Measurements from ENCODE around the gene RAG1. TPM values are rescaled to one million over a fixed set of nuclear protein-coding genes. Genes with fewer than 3 reads are reported as not detected.

Gene RAG1
- 0.14 and 0.15 TPM in 2 replicates for total RNA-seq (2016; rRNA removed; fragmentation: Illumina TruSeq; extraction: Trizol)
- total RNA-seq (2016; cell fraction: cytosol; rRNA removed; fragmentation: Illumina TruSeq; extraction: Trizol; ENCODE audit: low read depth): not detected in 2 replicates
- total RNA-seq (2016; cell fraction: insoluble cytoplasmic fraction; rRNA removed; fragmentation: Illumina TruSeq; extraction: Trizol): 0.02 and 0.10 TPM in 2 replicates
- 0.22 TPM in 1 of 2 replicates, not detected in the other for total RNA-seq (2016; cell fraction: membrane; rRNA removed; fragmentation: Illumina TruSeq; extraction: Trizol)
- total RNA-seq (2016; cell fraction: nucleus; rRNA removed; fragmentation: Illumina TruSeq; extraction: Trizol): 0.06 TPM in 1 of 2 replicates, not detected in the other
- polyA plus RNA-seq (2011; rRNA removed): 0.01 and 0.11 TPM in 2 replicates
- 0.01 and 0.04 TPM in 2 replicates for polyA plus RNA-seq (2011; cell fraction: cytosol; rRNA removed)
- 0.05 and 0.06 TPM in 2 replicates for polyA plus RNA-seq (2011; cell fraction: nucleus; rRNA removed)
- 0.19 and 0.23 TPM in 2 replicates for polyA plus RNA-seq (2012)
- polyA plus RNA-seq (2016; cell fraction: cytosol; fragmentation: Illumina TruSeq; extraction: Trizol; ENCODE audit: low read depth): not detected in 2 replicates
- polyA plus RNA-seq (2016; cell fraction: insoluble cytoplasmic fraction; fragmentation: Illumina TruSeq; extraction: Trizol; ENCODE audit: low read depth): 0.24 and 0.28 TPM in 2 replicates
- polyA plus RNA-seq (2016; cell fraction: membrane; fragmentation: Illumina TruSeq; extraction: Trizol; ENCODE audit: low read depth): 0.02 TPM in 1 of 2 replicates, not detected in the other
- polyA plus RNA-seq (2016; cell fraction: nucleus; fragmentation: Illumina TruSeq; extraction: Trizol; ENCODE audit: insufficient read depth, low read depth): 0.11 TPM in 1 of 2 replicates, not detected in the other
- 0.02 TPM in 1 of 2 replicates, not detected in the other for polyA minus RNA-seq (2011; rRNA and poly(A)+ RNA removed; ENCODE audit: low replicate concordance)
- polyA minus RNA-seq (2011; cell fraction: cytosol; rRNA and poly(A)+ RNA removed): not detected in 2 replicates
- polyA minus RNA-seq (2011; cell fraction: nucleus; rRNA and poly(A)+ RNA removed): 0.90 TPM in 1 of 2 replicates, not detected in the other
- Bru-seq, nascent RNA: percentile 11 among the genes with signal in this experiment
- percentile 20 among the genes with signal in this experiment for BruChase-seq, experiment 1, labeled RNA remaining after a 6-hour chase
- percentile 20 among the genes with signal in this experiment for BruChase-seq, experiment 2, labeled RNA remaining after a 2-hour chase
- long read RNA-seq, experiment 1: 0 reads
- long read RNA-seq, experiment 2: 0 reads

GRCh38 chr11:36567694-36568093 is at the start of gene RAG1:
Gene RAG1 (plus strand): TSS chr11:36568007. CDS start chr11:36573305, 5,298 bp downstream.
- TF ChIP-seq RBAK (CRISPR knock-in tag; IDR thresholded peaks at IDR 0.05) (no peak), ZMYM3 (CRISPR knock-in tag; IDR thresholded peaks at IDR 0.05) (no peak)
- ATAC-seq: no peak
- Histone ChIP-seq H3K4me2 (ENCODE audit: low read depth, low read length) (no peak within 1 kb of the TSS), H4K20me1 (ENCODE audit: insufficient read depth, low read length) (no peaks in the 10 kb centered on the region), H3K79me2 (ENCODE audit: insufficient read depth, low read length) (no peaks in the 10 kb centered on the region), H3K27ac (ENCODE audit: extremely low read length, insufficient read depth, low read length) (no peak within 1 kb of the TSS), H3K9ac (ENCODE audit: insufficient read depth, low read depth, low read length) (no peak within 1 kb of the TSS), H3K27me3 (ENCODE audit: control insufficient read depth in 1 of 2, insufficient read depth in 2 of 2, low read length in 2 of 2) (peaks cover 0 to 9% of the 10 kb centered on the region in 2 experiments; a peak in 3 of 5 replicates), H3K4me3 (replicated peaks in 1 of 3; ENCODE audit: insufficient read depth in 1 of 3, low read depth in 2 of 3, low read length in 3 of 3) (no peak within 1 kb of the TSS), H3K4me1 (ENCODE audit: insufficient read depth, low read length) (no peaks in the 10 kb centered on the region), H2AFZ (ENCODE audit: low read length) (no peak within 1 kb of the TSS), H3K36me3 (replicated peaks in 1 of 2; ENCODE audit: control insufficient read depth in 1 of 2, insufficient read depth in 2 of 2, low read length in 2 of 2) (no peaks in the 10 kb centered on the region), H3K9me3 (ENCODE audit: low read length) (no peaks in the 10 kb centered on the region)
- no peak for FAIRE-seq
- no peak for DNase-seq (ENCODE audit: low spot score)
- in situ Hi-C loops (cut with HindIII; ENCODE audit: extremely low pct_ligation_motif_present, low pct_unique_long_range_greater_than_20kb) (no loop called here), intact Hi-C loops (cut with micrococcal nuclease; ENCODE audit: unreplicated experiment) (no loop called here)
- POLR2A ChIA-PET: no interaction called here
- CTCF ChIA-PET (ENCODE audit: low intra/inter-chr PET ratio, low total read pairs): no interaction called here
- no TSS peak for BruUV-seq (replicated peaks)
- 0% methylated on average over 1 of the region's 1 CpG for WGBS (ENCODE audit: low lambda C conversion rate)

- Histone ChIP-seq H3K9ac (ENCODE audit: insufficient read depth, low read depth, low read length) (no peak overlapping the region), H4K20me1 (ENCODE audit: insufficient read depth, low read length) (no peaks in the 10 kb centered on the region), H3K4me1 (ENCODE audit: insufficient read depth, low read length) (no peaks in the 10 kb centered on the region), H2AFZ (ENCODE audit: low read length) (no peak overlapping the region), H3K79me2 (ENCODE audit: insufficient read depth, low read length) (no peaks in the 10 kb centered on the region), H3K36me3 (replicated peaks in 1 of 2; ENCODE audit: control insufficient read depth in 1 of 2, insufficient read depth in 2 of 2, low read length in 2 of 2) (no peaks in the 10 kb centered on the region), H3K27ac (ENCODE audit: extremely low read length, insufficient read depth, low read length) (no peak overlapping the region), H3K27me3 (ENCODE audit: control insufficient read depth in 1 of 2, insufficient read depth in 2 of 2, low read length in 2 of 2) (no peaks in the 10 kb centered on the region), H3K9me3 (ENCODE audit: low read length) (no peaks in the 10 kb centered on the region), H3K4me2 (ENCODE audit: low read depth, low read length) (no peak overlapping the region), H3K4me3 (replicated peaks in 1 of 3; ENCODE audit: insufficient read depth in 1 of 3, low read depth in 2 of 3, low read length in 3 of 3) (no peak overlapping the region)
- intact Hi-C loops (cut with micrococcal nuclease; ENCODE audit: unreplicated experiment) (no loop called here), in situ Hi-C loops (cut with HindIII; ENCODE audit: extremely low pct_ligation_motif_present, low pct_unique_long_range_greater_than_20kb) (no loop called here)
- ChIA-PET POLR2A (no interaction called here), CTCF (ENCODE audit: low intra/inter-chr PET ratio, low total read pairs) (no interaction called here)
- no peak for FAIRE-seq
- BruUV-seq (replicated peaks): no TSS peak
- no peak for ATAC-seq
- TF ChIP-seq ATF7 (IDR thresholded peaks at IDR 0.05): peak; percentile 43; the same call in 1 of the 2 replicates
- no peak for TF ChIP-seq ATF7 (CRISPR knock-in tag; IDR thresholded peaks at IDR 0.05)
- no peak for TF ChIP-seq ARID5B (CRISPR knock-in tag; IDR thresholded peaks at IDR 0.05)
- no peak for DNase-seq (ENCODE audit: low spot score)
Measured at GRCh38 chr11:36530840-36531239, 37.0 kb upstream of the RAG1 start.
